Endothelial cell of umbilical vein (primary cell): ENCODE results near the gene CDC26. TPM values are rescaled to one million over a fixed set of nuclear protein-coding genes. Genes with fewer than 3 reads are reported as not detected.

Experiments
- BruUV-seq: library from RNA; stranded (reverse); fragments of 400-500 nt; replicated peaks from 2 replicates; lab custom pipeline; 2021; lab: Mats Ljungman, UMichigan
- CTCF ChIA-PET: fragments of 300-600, 350-600 bp; sonication (Branson Sonifier 250); formaldehyde crosslinking; loops from one replicate; lab custom pipeline; 2021; ENCODE audit warnings: antibody characterized with exemption, inconsistent platforms; lab: Charles Lee
- POLR2A ChIA-PET: fragments of 300-600, 350-600 bp; sonication (Branson Sonifier 250); formaldehyde crosslinking; loops from one replicate; lab custom pipeline; 2021; ENCODE audit warnings: antibody characterized with exemption, inconsistent platforms; lab: Charles Lee
- DNase-seq: peaks from one replicate; pipeline ENCODE4 v3.0.0-alpha.2; 2011; ENCODE audit warnings: low read depth, low spot score
- FAIRE-seq: peaks from 2 replicates; lab custom pipeline; 2011; peaks lifted over from hg19 to GRCh38; lab: Jason Lieb, UNC
- H2AFZ ChIP-seq: 2 replicates; pipeline ENCODE4 v1.6.0; 2012; ENCODE audit warnings: low read depth, low read length, control low read depth, inconsistent platforms
- H3K27ac ChIP-seq: 2 replicates; pipeline ENCODE4 v1.5.1; 2011; ENCODE audit warnings: low read depth, mild to moderate bottlenecking, control low read depth, low read length, moderate library complexity; ENCODE audit not compliant: insufficient read depth
- H3K27me3 ChIP-seq, 2 experiments: 2 replicates each; pipeline versions ENCODE4 v1.6.0 to v1.6.1; 2011; ENCODE audit warnings: low read length in 2 of 2, mixed read lengths in 1 of 2; ENCODE audit not compliant: control insufficient read depth in 2 of 2, insufficient read depth in 2 of 2
- H3K36me3 ChIP-seq, 2 experiments: 2 replicates in 1 of 2; 3 replicates in 1 of 2; pipeline ENCODE4 v1.5.1; 2011; ENCODE audit warnings: low read length in 2 of 2, mild to moderate bottlenecking in 1 of 2, moderate library complexity in 1 of 2; ENCODE audit not compliant: control insufficient read depth in 2 of 2, insufficient read depth in 2 of 2; ENCODE audit errors: extremely low read depth in 1 of 2
- H3K4me1 ChIP-seq: 3 replicates; pipeline ENCODE4 v1.5.1; 2011; ENCODE audit warnings: mild to moderate bottlenecking, low read length; ENCODE audit not compliant: control insufficient read depth, insufficient read depth; ENCODE audit errors: extremely low read depth
- H3K4me2 ChIP-seq: 2 replicates; pipeline ENCODE4 v1.6.1; 2011; ENCODE audit warnings: low read length, control low read depth, mixed read lengths; ENCODE audit not compliant: insufficient read depth
- H3K4me3 ChIP-seq, 3 experiments: fragments of 200-600 bp in 1 of 3; sonication (generic), shearing (Covaris generic) in 1 of 3; replicated peaks in 1 of 3; 2 replicates each; pipeline ENCODE4 v1.5.1; 2011 to 2016; ENCODE audit warnings: control low read depth in 3 of 3, low read length in 3 of 3, mild to moderate bottlenecking in 2 of 3, inconsistent platforms in 1 of 3, low read depth in 1 of 3, moderate library complexity in 1 of 3; ENCODE audit not compliant: insufficient read depth in 1 of 3
- H3K79me2 ChIP-seq: 2 replicates; pipeline ENCODE4 v1.6.0; 2012; ENCODE audit warnings: low read length, inconsistent platforms; ENCODE audit not compliant: control insufficient read depth, insufficient read depth
- H3K9ac ChIP-seq: replicated peaks from 2 replicates; pipeline ENCODE3; 2011; ENCODE audit warnings: low read length, control low read depth; ENCODE audit not compliant: insufficient read depth; ENCODE audit errors: extremely low read depth
- H3K9me1 ChIP-seq: replicated peaks from 3 replicates; pipeline ENCODE4 v1.6.0; 2011; ENCODE audit warnings: mild to moderate bottlenecking, low read length; ENCODE audit not compliant: control insufficient read depth, insufficient read depth; ENCODE audit errors: extremely low read depth
- H3K9me3 ChIP-seq: replicated peaks from 2 replicates; pipeline ENCODE4 v1.5.1; 2012; ENCODE audit warnings: low read length, inconsistent platforms; ENCODE audit not compliant: control insufficient read depth, insufficient read depth
- H4K20me1 ChIP-seq: replicated peaks from 2 replicates; pipeline ENCODE3; 2011; ENCODE audit warnings: mild to moderate bottlenecking, low read length; ENCODE audit not compliant: control insufficient read depth, insufficient read depth; ENCODE audit errors: extremely low read depth
- EZH2 ChIP-seq: IDR thresholded peaks from 2 replicates; pipeline ENCODE4 v1.6.1; 2012; ENCODE audit warnings: borderline replicate concordance, low read depth, mild to moderate bottlenecking, moderate library complexity, low read length, inconsistent platforms; ENCODE audit not compliant: severe bottlenecking
- FOS ChIP-seq: IDR thresholded peaks from 2 replicates; pipeline ENCODE4 v1.6.1; 2011; ENCODE audit warnings: mild to moderate bottlenecking, low read length, moderate library complexity, borderline replicate concordance; ENCODE audit not compliant: insufficient read depth
- GATA2 ChIP-seq: IDR thresholded peaks from 2 replicates; pipeline ENCODE4 v1.7.0; 2011; ENCODE audit warnings: low read depth, mild to moderate bottlenecking, moderate library complexity, mixed read lengths, low read length; ENCODE audit not compliant: insufficient read length, insufficient read depth
- JUN ChIP-seq: IDR thresholded peaks from 2 replicates; pipeline ENCODE4 v1.6.1; 2011; ENCODE audit warnings: borderline replicate concordance, low read depth; ENCODE audit not compliant: insufficient read length, insufficient read depth
- MYC ChIP-seq: IDR thresholded peaks from one replicate; pipeline ENCODE4 v1.6.1; 2011; ENCODE audit warnings: mild to moderate bottlenecking, low read depth, low read length
- POLR2A ChIP-seq: IDR thresholded peaks from 2 replicates; pipeline ENCODE4 v1.6.1; 2012; ENCODE audit warnings: low read depth, mild to moderate bottlenecking, control low read depth, low read length
- POLR2AphosphoS5 ChIP-seq: IDR thresholded peaks from 2 replicates; pipeline ENCODE4 v1.6.1; 2012; ENCODE audit warnings: low read depth, mild to moderate bottlenecking, control low read depth, low read length, moderate library complexity; ENCODE audit not compliant: insufficient read depth
- dilution Hi-C: fragments of 300-500 bp; cut with MboI; formaldehyde crosslinking; loops from one replicate; pipeline ENCODE4 v1.15.0; 2019; ENCODE audit warnings: low sequenced_read_pairs; ENCODE audit not compliant: extremely low pct_ligation_motif_present
- intact Hi-C: fragments of 100-400 bp; cut with micrococcal nuclease; formaldehyde crosslinking; loops from one replicate; pipeline ENCODE4 v1.10.0; 2022
- polyA plus RNA-seq, 4 experiments: library from polyadenylated mRNA; depleted of rRNA in 3 of 4; stranded (reverse) in 3 of 4; unstranded in 1 of 4; fragments of >200 nt; gene quantifications; 2 replicates each; pipeline versions ENCODE4 v1.2.1 to v1.2.3, GENCODE V29; 2011 to 2012; ENCODE audit warnings: missing spikeins in 1 of 4
- total RNA-seq: library from RNA; stranded (reverse); gene quantifications from 2 replicates; pipeline ENCODE4 v1.2.3, GENCODE V29; 2021
- TF ChIP-seq, protein P1 (sequence below), 2 donors: IDR thresholded peaks; 1 replicate in 1 of 2; 2 replicates in 1 of 2; pipeline ENCODE4 v1.5.1; 2011; ENCODE audit warnings: low read length in 2 of 2, mild to moderate bottlenecking in 2 of 2, moderate library complexity in 2 of 2, control low read depth in 1 of 2, inconsistent platforms in 1 of 2, low read depth in 1 of 2; ENCODE audit not compliant: insufficient read depth in 1 of 2; ENCODE audit errors: extremely low read depth in 1 of 2
- TF ChIP-seq, protein P2 (sequence below): IDR thresholded peaks from 2 replicates; pipeline ENCODE4 v1.6.1; 2011; ENCODE audit not compliant: insufficient read depth, insufficient read length

Gene CDC26
- total and polyA plus RNA-seq, 2 donors (not counting 3 experiments of a cell fraction or from before 2014, with no cell fraction given): 25.7 to 36.9 TPM

- intact Hi-C loops: loop anchor here (1.0 kb wide), 1 partner anchor 55 kb away; the partner anchor contains the start of genes CDC26 and PRPF4
- POLR2A ChIA-PET: interaction anchor here (0.6 to 1.4 kb wide), 3 partner anchors 55 to 893 kb away, joined by 3 to 5 read pairs (median 3); partner anchors contain the start of genes CDC26 and PRPF4
- Histone ChIP-seq H3K9me3 (no peaks in the 10 kb centered on the region), H3K27ac (peak overlapping the region; percentile 65), H2AFZ (peak overlapping the region; percentile 95), H3K9ac (peak overlapping the region; percentile 95), H3K27me3 (no peaks in the 10 kb centered on the region), H3K4me2 (peak overlapping the region; percentile 88), H3K79me2 (peaks cover 56% of the 10 kb centered on the region), H4K20me1 (no peaks in the 10 kb centered on the region), H3K4me1 (peaks cover 21% of the 10 kb centered on the region), H3K36me3 (no peaks in the 10 kb centered on the region), H3K4me3 (peak overlapping the region; percentile 70 to 94 (median 89)), H3K9me1 (no peaks in the 10 kb centered on the region)
- dilution Hi-C loops: no loop called here
- FAIRE-seq (peak; percentile 43), DNase-seq (no peak)
- TSS peak; percentile 60 for BruUV-seq
- CTCF ChIA-PET: interaction anchor here (0.8 to 2.4 kb wide), 5 partner anchors 13 to 888 kb away, joined by 3 to 16 read pairs (median 4); partner anchors contain the start of genes CDC26 and PRPF4
- TF ChIP-seq JUN: no peak
- TF ChIP-seq, protein P1, sequence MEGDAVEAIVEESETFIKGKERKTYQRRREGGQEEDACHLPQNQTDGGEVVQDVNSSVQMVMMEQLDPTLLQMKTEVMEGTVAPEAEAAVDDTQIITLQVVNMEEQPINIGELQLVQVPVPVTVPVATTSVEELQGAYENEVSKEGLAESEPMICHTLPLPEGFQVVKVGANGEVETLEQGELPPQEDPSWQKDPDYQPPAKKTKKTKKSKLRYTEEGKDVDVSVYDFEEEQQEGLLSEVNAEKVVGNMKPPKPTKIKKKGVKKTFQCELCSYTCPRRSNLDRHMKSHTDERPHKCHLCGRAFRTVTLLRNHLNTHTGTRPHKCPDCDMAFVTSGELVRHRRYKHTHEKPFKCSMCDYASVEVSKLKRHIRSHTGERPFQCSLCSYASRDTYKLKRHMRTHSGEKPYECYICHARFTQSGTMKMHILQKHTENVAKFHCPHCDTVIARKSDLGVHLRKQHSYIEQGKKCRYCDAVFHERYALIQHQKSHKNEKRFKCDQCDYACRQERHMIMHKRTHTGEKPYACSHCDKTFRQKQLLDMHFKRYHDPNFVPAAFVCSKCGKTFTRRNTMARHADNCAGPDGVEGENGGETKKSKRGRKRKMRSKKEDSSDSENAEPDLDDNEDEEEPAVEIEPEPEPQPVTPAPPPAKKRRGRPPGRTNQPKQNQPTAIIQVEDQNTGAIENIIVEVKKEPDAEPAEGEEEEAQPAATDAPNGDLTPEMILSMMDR (IDR thresholded peaks at IDR 0.05; ENCODE audit: extremely low read depth in 1 of 2, insufficient read depth in 1 of 2, low read depth in 1 of 2, low read length in 2 of 2): no peak
- TF ChIP-seq POLR2AphosphoS5: no peak
Measured at GRCh38 chr9:113220467-113221002, 54.8 kb downstream of the CDC26 start.

DNA sequence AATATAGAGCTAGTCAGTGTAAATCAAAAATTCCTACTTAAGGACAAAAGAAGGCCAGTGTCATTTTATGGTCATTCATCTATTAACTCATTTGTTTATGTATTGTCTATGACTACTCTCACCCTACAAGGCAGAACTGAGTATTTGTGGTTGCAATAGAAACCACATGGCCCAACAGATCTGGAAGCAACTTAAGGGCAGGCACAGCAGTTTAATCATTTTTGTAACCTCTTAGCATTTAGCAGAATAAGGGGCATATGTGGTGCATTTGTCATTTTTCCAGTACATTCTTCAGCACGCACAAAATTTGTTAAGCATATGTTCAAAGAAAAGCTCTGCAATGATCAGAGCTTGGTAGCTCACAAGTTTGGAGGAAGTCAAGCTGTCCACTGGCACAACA is 55.4 kb downstream of the CDC26 start:
- no peak for TF ChIP-seq FOS
- TF ChIP-seq POLR2AphosphoS5: no peak
- TF ChIP-seq, protein P2, sequence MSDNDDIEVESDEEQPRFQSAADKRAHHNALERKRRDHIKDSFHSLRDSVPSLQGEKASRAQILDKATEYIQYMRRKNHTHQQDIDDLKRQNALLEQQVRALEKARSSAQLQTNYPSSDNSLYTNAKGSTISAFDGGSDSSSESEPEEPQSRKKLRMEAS: no peak
- TF ChIP-seq GATA2: no peak
- no peak for TF ChIP-seq MYC
- TF ChIP-seq EZH2: no peak
- no peak for TF ChIP-seq JUN
- no peak for TF ChIP-seq POLR2A
- TF ChIP-seq, protein P1 (IDR thresholded peaks at IDR 0.05; ENCODE audit: extremely low read depth in 1 of 2, insufficient read depth in 1 of 2, low read depth in 1 of 2, low read length in 2 of 2): no peak
- Histone ChIP-seq H3K27me3 (no peaks in the 10 kb centered on the region), H3K9me3 (no peaks in the 10 kb centered on the region), H3K79me2 (peaks cover 56% of the 10 kb centered on the region), H3K9ac (peak overlapping the region; percentile 95), H3K9me1 (no peaks in the 10 kb centered on the region), H3K4me3 (peak overlapping the region; percentile 70 to 94 (median 89)), H2AFZ (no peak overlapping the region), H3K4me2 (peak overlapping the region; percentile 88), H3K36me3 (no peaks in the 10 kb centered on the region), H3K27ac (no peak overlapping the region), H3K4me1 (peaks cover 25% of the 10 kb centered on the region), H4K20me1 (no peaks in the 10 kb centered on the region)
- ChIA-PET POLR2A (interaction anchor here (1.4 kb wide), 1 partner anchor 55 kb away, joined by 5 read pairs; the partner anchor contains the start of genes CDC26 and PRPF4), CTCF (interaction anchor here (0.7 to 2.4 kb wide), 5 partner anchors 17 to 888 kb away, joined by 3 to 16 read pairs (median 3); partner anchors contain the start of genes CDC26 and PRPF4)
- dilution Hi-C loops (no loop called here), intact Hi-C loops (no loop called here)
- no peak for DNase-seq
- FAIRE-seq: no peak
- no TSS peak for BruUV-seq
